HG02852 (cell line): Measurements from ENCODE around the gene MT2A.
A peak's percentile ranks its signal among the peaks of the same experiment; 100 is the strongest.
"Not testable (repeated sequence)": the region's sequence is repeated elsewhere in the genome, so short reads cannot be mapped to it uniquely, and the experiment has no call there.

Source experiments
- ATAC-seq: cut with Tn5 transposase; IDR thresholded peaks from one replicate; pipeline ENCODE4 v1.9.1; 2021; ENCODE audit warnings: mild to moderate bottlenecking, moderate library complexity; ENCODE audit not compliant: unreplicated experiment

The MT2A gene

DNA sequence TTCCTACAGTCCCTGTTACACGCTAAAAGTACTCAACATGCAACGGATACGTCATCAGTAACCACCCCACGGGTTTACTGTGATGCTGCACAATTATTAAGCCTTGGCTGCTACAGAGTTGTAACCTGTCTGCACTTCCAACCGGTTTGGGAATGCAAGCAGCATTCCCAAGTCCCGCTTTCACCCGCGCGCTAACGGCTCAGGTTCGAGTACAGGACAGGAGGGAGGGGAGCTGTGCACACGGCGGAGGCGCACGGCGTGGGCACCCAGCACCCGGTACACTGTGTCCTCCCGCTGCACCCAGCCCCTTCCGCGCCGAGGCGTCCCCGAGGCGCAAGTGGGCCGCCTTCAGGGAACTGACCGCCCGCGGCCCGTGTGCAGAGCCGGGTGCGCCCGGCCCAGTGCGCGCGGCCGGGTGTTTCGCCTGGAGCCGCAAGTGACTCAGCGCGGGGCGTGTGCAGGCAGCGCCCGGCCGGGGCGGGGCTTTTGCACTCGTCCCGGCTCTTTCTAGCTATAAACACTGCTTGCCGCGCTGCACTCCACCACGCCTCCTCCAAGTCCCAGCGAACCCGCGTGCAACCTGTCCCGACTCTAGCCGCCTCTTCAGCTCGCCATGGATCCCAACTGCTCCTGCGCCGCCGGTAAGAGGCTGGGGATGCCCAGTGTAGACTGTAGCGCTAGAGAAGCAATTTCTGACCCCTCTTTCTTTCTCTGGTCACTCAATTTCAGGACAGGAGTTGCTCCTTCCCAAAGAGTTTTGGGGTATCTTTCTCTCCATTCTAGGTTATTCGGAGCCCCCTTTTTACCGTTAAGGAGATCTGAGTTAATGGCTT, at the start of gene MT2A:
Gene MT2A, plus strand, starts transcription at position 542 of the 833 bp plus-strand sequence. Its CDS starts 72 bp downstream, at position 614.
- peak; percentile 88 for ATAC-seq

- ATAC-seq, result no peak
Measured at GRCh38 chr16:56559109-56559508, 49.3 kb upstream of the MT2A start.

DNA sequence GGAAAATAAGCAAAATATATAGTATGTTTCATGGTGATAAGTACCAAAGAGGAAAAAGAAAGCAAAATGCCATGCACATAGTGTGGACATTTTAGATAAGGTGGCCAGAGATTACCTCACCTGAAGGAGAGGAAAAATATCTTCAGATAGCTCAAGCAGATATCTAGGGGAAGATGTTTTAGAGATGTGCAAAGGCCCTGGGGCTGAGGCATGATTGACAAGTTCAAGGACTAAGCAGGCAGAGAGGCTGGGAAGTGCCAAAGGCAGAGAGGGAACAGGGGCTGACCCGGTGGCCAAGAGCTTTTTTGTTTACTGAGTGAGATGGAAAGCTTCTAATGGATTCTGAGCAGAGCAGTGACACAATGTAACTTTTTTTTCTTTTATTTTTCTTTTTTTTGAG, 47.9 kb upstream of the MT2A start:
- no peak for ATAC-seq

DNA sequence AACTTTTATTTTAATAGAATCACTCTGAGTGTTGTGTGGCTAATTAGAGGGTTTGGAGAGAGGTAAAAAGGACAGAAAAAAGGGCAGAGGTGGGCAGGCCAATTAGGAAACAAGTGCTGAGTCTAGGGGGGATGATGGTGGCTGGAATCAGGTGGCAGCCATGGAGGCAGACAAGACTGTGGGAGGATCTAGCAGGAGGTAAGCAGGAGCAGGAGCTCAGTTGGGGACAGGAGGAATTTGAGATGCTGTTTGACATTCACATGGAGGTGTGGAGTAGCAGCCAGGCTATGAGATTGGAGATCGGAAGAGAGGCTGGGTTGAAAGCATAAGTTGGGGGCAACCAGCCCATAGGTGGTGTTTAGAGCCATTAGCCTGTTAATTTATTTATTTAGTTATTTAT, 47.3 kb upstream of the MT2A start:
- ATAC-seq, result no peak

DNA sequence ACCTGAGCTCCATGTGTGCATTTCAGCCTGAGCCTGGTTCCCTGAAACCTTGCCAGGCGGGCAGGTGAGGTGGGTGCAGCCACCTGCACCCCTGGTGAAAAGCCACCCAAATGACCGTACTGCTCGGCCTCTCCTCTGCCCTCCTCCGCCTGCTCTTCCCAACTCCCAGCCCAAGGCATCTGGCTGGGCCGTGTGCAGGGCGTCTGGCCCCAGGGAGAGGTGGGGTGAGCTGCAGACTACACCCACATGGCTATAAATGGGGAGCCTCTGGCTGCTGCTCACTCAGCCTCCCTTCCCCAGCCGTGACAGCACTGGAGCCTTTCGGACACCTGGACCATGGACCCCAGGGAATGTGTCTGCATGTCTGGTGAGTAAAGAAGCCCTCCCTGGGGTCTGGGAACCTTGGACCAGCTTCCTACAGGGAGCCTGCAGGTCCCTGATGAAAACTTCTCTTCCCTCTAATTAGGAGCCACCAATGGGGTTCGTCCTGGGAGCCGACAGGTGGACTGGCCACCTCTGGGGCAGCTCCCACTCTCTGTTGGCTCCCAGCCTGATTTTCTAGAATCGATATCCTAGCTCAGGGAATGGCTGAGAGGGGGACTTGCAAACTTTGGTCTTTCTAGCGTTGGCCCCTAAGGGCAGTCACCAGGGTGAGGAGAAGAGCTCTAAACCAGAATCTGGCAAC, 43.4 kb upstream of the MT2A start, which contains the start of gene MT4:
Gene MT4, plus strand, starts transcription at position 281 of the 685 bp plus-strand sequence. Its CDS starts 56 bp downstream, at position 337.
- ATAC-seq, result no peak

- no peak for ATAC-seq
Measured at GRCh38 chr16:56569971-56570370, 38.4 kb upstream of the MT2A start.

GRCh38 chr16:56571525-56571924, 36.9 kb upstream of the MT2A start:
- no peak for ATAC-seq

GRCh38 chr16:56574625-56575024, 33.8 kb upstream of the MT2A start:
- ATAC-seq, result no peak

- peak; percentile 91 for ATAC-seq
Measured at GRCh38 chr16:56576585-56577299, 31.6 kb upstream of the MT2A start.

GRCh38 chr16:56577300-56577625, 31.1 kb upstream of the MT2A start:
- no peak for ATAC-seq

DNA sequence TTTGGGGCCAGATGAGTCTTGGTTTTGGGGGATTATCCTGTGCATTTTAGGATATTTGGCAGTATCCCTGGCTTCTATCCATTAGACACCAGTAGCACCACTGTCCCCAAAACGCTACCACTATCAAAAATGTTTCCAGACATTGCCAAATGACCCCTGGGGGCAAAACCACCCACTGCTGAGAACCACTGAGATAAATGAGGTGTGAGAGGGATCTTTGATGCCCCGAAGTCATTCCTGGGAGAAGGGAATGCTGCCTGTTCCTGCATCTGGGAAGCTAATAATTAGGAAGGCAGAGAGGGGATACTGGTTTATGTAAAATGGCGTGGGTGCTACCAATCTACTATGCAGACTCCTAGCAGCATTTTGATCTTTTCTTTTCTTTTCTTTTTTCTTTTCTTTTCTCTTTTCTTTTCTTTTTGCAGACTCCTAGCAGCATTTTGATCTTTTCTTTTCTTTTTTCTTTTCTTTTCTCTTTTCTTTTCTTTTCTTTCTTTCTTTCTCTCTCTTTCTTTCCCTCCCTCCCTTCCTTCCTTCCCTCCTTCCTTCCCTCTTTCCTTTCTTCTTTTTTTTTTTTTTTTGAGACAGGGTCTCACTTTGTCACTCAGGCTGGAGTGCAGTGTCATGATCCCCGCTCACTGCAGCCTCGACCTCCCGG, 27.9 kb upstream of the MT2A start:
- ATAC-seq, result no peak

DNA sequence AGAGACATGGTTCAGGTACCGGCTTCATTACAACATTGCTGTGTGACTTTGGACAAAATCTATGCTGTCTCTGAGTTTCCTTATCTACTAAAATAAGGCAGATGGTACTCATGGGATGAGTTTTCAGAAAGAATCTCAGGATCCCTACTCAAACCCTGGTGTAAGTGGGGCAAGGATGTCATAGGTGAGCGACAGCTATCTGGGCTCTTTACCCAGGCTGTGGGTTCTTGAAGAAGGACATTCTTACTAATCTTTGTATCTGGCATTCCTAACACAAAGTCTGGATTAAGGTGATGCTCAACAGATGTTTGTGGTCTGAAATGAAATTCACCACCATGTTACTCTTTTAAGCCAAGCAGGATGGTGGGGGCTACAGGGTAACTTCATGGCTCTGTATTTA, 25.5 kb upstream of the MT2A start:
- not testable (repeated sequence) for ATAC-seq

GRCh38 chr16:56583351-56584168, 24.8 kb upstream of the MT2A start:
- no peak for ATAC-seq

DNA sequence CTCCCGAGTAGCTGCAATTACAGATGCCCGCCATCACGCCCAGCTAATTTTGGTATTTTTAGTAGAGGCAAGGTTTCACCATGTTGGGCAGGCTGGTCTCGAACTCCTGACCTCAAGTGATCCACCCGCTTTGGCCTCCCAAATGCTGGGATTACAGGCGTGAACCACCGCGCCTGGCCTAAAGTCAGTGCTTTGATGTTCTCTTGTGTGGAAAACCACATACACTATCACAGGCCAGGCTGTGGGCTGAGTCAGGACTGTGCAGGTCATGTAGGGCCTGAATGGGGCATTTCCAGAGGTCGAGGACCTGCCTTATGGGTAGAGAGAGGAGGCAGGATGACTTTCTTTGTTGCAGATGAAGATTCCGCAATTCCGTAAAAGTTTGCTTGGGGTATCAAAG, 24.1 kb upstream of the MT2A start:
- ATAC-seq, result no peak

DNA sequence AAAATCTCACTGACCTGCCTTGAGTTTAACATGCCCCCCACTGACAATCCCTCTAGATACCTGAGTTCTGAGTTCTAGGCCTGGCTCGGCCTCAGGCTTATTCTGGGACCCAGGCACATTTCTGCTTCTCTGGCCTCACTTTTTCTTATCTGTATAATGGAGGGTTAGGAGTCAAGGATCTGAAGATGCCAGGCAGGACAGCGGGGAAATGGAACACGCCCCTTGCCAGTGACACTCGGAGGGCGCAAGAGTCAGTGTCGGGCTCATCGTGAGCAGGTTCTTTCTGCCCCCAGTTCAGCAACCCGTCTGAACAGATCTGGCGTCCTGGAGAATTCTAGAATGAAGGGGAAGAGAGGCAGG, 19.6 kb upstream of the MT2A start:
- ATAC-seq, result no peak

DNA sequence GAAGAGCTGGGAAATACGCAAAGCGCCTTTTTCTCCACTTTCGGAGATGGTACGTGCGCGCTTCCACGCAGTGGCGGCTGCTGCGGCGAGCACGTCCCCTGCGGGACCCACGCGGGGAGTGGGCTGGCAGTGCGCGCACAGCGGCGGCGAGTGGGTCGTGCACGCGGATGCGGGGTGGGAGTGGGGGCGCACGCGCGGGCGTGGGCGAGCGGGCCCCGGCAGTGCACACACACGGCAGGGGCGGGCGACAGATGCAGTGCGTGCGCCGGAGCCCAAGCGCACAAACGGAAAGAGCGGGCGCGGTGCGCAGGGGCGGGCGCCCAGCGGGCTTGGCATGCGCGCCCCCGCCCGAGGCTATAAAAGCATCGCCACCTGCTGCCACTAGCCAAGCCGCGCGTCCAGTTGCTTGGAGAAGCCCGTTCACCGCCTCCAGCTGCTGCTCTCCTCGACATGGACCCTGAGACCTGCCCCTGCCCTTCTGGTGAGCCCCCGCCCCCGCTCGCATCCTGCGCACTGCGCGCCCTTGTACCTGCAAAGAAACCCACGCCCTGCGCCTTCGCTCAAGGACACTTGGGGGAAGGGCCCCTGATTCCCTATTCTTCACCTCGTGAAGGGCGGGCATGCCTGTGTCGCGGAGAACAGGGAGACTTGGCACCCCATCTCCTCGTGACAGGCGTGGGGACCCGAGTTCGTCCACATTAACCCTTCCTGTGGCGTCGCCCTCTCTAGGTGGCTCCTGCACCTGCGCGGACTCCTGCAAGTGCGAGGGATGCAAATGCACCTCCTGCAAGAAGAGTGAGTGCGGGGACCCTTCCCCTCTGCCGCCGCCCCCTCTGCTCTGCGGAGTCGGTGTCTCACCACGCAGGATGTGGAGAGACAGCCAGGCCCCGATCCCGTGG, 19.0 kb upstream of the MT2A start, which contains the start of gene MT3:
Gene MT3, plus strand, starts transcription at position 388 of the 899 bp plus-strand sequence. Its CDS starts 63 bp downstream, at position 451.
- ATAC-seq, result no peak

GRCh38 chr16:56591377-56592060, 16.9 kb upstream of the MT2A start:
- no peak for ATAC-seq

DNA sequence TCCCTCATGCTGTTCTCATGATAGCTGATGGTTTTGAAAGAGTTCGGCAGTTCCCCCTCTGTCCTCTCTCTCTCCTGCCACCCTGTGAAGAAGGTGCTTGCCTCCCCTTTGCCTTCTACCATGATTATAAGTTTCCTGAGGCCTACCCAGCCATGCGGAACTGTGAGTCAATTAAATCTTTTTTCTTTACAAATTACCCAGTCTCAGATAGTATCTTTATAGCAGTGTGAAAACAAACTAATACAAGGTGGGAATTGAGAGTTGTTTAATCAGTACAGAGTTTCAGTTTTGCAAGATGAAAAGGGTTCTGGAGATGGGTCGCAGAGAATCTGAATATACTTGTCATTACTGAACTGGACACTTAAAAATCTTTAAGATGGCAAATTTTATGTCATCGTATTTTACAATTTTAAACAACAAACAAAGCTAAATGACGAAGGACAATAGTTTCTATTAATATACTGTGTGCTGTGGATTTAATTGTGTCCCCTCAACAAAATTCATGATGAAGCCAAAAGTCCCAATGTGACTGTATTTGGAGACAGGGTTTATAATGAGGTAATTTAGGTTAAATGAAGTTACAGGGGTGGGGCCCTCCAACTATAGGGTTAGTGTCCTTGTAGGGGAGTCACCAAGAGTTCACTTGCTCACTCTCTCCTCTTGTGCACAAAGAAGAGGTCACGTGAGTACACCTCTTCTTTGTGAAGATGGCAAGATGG, 14.7 kb upstream of the MT2A start:
- no peak for ATAC-seq
